WTC11 (cell line): ENCODE data around the gene THUMPD1.

Experiments
- NR2C2 ChIP-seq: sonication (generic); formaldehyde crosslinking; IDR thresholded peaks from 2 replicates; pipeline ENCODE4 v1.8.0; 2022; ENCODE audit warnings: mild to moderate bottlenecking, missing genetic modification reagents
- USF1 ChIP-seq: sonication (generic); formaldehyde crosslinking; IDR thresholded peaks from 2 replicates; pipeline ENCODE4 v1.8.0; 2022; ENCODE audit warnings: mild to moderate bottlenecking, missing genetic modification reagents
- ZNF232 ChIP-seq: sonication (generic); formaldehyde crosslinking; IDR thresholded peaks from 2 replicates; pipeline ENCODE4 v1.8.0; 2022; ENCODE audit warnings: mild to moderate bottlenecking, missing genetic modification reagents
- ZNF263 ChIP-seq: sonication (generic); formaldehyde crosslinking; IDR thresholded peaks from 2 replicates; pipeline ENCODE4 v1.8.1; 2022; ENCODE audit warnings: low read depth, mild to moderate bottlenecking, moderate library complexity, missing genetic modification reagents
- TF ChIP-seq, protein P1 (sequence below): fragments of 200-600 bp; IDR thresholded peaks from 2 replicates; pipeline ENCODE4 v1.8.0; 2022; ENCODE audit warnings: antibody characterized with exemption
- TF ChIP-seq, protein P2 (sequence below): fragments of 250-450 bp; sonication (Bioruptor Pico); IDR thresholded peaks from 2 replicates; pipeline ENCODE4 v2.1.2; 2022; ENCODE audit warnings: mild to moderate bottlenecking, moderate library complexity

DNA sequence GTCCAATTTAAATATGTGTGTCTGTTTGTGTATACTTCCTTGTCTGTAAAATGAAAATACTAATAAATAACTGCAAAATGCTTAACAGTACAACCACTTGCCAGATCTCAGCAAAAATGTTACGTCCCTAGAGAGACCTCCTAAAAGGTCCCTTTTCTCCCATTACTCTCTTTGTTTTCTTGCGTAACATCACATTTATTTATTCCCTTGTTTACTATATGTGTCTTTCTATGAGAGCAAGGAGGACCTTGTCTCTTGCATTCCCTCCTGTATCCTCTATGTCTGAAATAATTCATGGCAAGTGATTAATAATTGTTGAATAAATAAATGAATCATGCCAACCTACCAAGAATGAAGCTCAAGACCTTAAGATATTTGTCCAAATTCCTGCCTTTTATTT lies 24.1 kb upstream of the THUMPD1 start:
- TF ChIP-seq, protein P1, sequence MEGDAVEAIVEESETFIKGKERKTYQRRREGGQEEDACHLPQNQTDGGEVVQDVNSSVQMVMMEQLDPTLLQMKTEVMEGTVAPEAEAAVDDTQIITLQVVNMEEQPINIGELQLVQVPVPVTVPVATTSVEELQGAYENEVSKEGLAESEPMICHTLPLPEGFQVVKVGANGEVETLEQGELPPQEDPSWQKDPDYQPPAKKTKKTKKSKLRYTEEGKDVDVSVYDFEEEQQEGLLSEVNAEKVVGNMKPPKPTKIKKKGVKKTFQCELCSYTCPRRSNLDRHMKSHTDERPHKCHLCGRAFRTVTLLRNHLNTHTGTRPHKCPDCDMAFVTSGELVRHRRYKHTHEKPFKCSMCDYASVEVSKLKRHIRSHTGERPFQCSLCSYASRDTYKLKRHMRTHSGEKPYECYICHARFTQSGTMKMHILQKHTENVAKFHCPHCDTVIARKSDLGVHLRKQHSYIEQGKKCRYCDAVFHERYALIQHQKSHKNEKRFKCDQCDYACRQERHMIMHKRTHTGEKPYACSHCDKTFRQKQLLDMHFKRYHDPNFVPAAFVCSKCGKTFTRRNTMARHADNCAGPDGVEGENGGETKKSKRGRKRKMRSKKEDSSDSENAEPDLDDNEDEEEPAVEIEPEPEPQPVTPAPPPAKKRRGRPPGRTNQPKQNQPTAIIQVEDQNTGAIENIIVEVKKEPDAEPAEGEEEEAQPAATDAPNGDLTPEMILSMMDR = no peak
- TF ChIP-seq ZNF263 (no peak), NR2C2 (CRISPR knock-in tag) (no peak), ZNF232 (CRISPR knock-in tag) (no peak), USF1 (CRISPR knock-in tag) (no peak)
- TF ChIP-seq, protein P2, sequence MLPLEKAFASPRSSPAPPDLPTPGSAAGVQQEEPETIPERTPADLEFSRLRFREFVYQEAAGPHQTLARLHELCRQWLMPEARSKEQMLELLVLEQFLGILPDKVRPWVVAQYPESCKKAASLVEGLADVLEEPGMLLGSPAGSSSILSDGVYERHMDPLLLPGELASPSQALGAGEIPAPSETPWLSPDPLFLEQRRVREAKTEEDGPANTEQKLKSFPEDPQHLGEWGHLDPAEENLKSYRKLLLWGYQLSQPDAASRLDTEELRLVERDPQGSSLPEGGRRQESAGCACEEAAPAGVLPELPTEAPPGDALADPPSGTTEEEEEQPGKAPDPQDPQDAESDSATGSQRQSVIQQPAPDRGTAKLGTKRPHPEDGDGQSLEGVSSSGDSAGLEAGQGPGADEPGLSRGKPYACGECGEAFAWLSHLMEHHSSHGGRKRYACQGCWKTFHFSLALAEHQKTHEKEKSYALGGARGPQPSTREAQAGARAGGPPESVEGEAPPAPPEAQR (CRISPR knock-in tag) = no peak
